HEK293 (cell line): ENCODE data around the gene LIMA1.

ENCODE experiments used
- CTCF ChIA-PET: fragments of 350-600 bp; formaldehyde crosslinking; extraction: SDS; loops from one replicate; lab custom pipeline; 2021; ENCODE audit warnings: antibody characterized with exemption; lab: Yijun Ruan, JAX
- POLR2A ChIA-PET: fragments of 300-600 bp; formaldehyde crosslinking; extraction: SDS; loops from one replicate; lab custom pipeline; 2020; ENCODE audit warnings: antibody characterized with exemption, inconsistent platforms; lab: Yijun Ruan, JAX
- H3K27ac ChIP-seq: fragments of 200-500 bp; sonication (Bioruptor generic); 2 replicates; pipeline ENCODE4 v1.5.1; 2014; ENCODE audit warnings: low read depth, low read length, control low read depth, inconsistent platforms; ENCODE audit errors: extremely low read depth
- H3K36me3 ChIP-seq, 2 experiments: fragments of 200-500 bp in 1 of 2; sonication (Bioruptor generic) in 1 of 2; 1 replicate in 1 of 2; 2 replicates in 1 of 2; pipeline ENCODE4 v1.5.1; 2014 to 2017; ENCODE audit warnings: inconsistent platforms in 2 of 2, low read length in 2 of 2; ENCODE audit not compliant: control insufficient read depth in 2 of 2, insufficient read depth in 1 of 2
- H3K4me1 ChIP-seq: fragments of 200-500 bp; sonication (Bioruptor generic); 2 replicates; pipeline ENCODE4 v1.5.1; 2014; ENCODE audit warnings: mild to moderate bottlenecking, low read length, inconsistent platforms; ENCODE audit not compliant: control insufficient read depth, insufficient read depth
- H3K4me3 ChIP-seq: 2 replicates; pipeline ENCODE4 v1.5.1; 2011; ENCODE audit warnings: low read depth, mild to moderate bottlenecking, control low read depth, low read length, moderate library complexity
- H3K9me3 ChIP-seq: fragments of 200-500 bp; sonication (Bioruptor generic); 2 replicates; pipeline ENCODE4 v1.5.1; 2014; ENCODE audit warnings: low read depth, low read length, inconsistent platforms; ENCODE audit not compliant: control insufficient read depth, insufficient read depth
- GLIS2 ChIP-seq: fragments of 450-650 bp; formaldehyde crosslinking; IDR thresholded peaks from 2 replicates; pipeline ENCODE4 v1.5.1; 2016; ENCODE audit warnings: missing biosample characterization, missing genetic modification characterization
- HOXD13 ChIP-seq: sonication (generic); formaldehyde crosslinking; IDR thresholded peaks from 2 replicates; pipeline ENCODE4 v1.8.0; 2022; ENCODE audit warnings: missing genetic modification reagents, borderline replicate concordance
- KLF10 ChIP-seq: fragments of 450-650 bp; IDR thresholded peaks from 2 replicates; pipeline ENCODE4 v1.5.1; 2018; ENCODE audit warnings: missing biosample characterization, mild to moderate bottlenecking, missing genetic modification characterization
- KLF8 ChIP-seq: fragments of 450-650 bp; formaldehyde crosslinking; IDR thresholded peaks from 2 replicates; pipeline ENCODE4 v1.5.1; 2016; ENCODE audit warnings: missing biosample characterization, missing genetic modification characterization
- OSR2 ChIP-seq: fragments of 450-650 bp; formaldehyde crosslinking; IDR thresholded peaks from 2 replicates; pipeline ENCODE4 v1.5.1; 2016; ENCODE audit warnings: missing biosample characterization, missing genetic modification characterization
- SCRT1 ChIP-seq: fragments of 450-650 bp; formaldehyde crosslinking; IDR thresholded peaks from 2 replicates; pipeline ENCODE4 v1.5.1; 2016; ENCODE audit warnings: missing biosample characterization, missing genetic modification characterization, borderline replicate concordance
- SP3 ChIP-seq: fragments of 450-650 bp; formaldehyde crosslinking; IDR thresholded peaks from 2 replicates; pipeline ENCODE4 v1.5.1; 2016; ENCODE audit warnings: missing biosample characterization, missing genetic modification characterization
- YY1 ChIP-seq: fragments of 450-650 bp; formaldehyde crosslinking; IDR thresholded peaks from 2 replicates; pipeline ENCODE4 v1.5.1; 2018; ENCODE audit warnings: missing biosample characterization, missing genetic modification characterization
- ZBTB21 ChIP-seq: fragments of 450-650 bp; formaldehyde crosslinking; IDR thresholded peaks from 2 replicates; pipeline ENCODE4 v1.5.1; 2017; ENCODE audit warnings: missing biosample characterization, missing genetic modification characterization
- ZBTB7A ChIP-seq: fragments of 450-650 bp; formaldehyde crosslinking; IDR thresholded peaks from 2 replicates; pipeline ENCODE4 v1.5.1; 2016; ENCODE audit warnings: low read depth, missing biosample characterization, missing genetic modification characterization
- ZFP3 ChIP-seq: fragments of 450-650 bp; formaldehyde crosslinking; IDR thresholded peaks from 2 replicates; pipeline ENCODE4 v1.5.1; 2016; ENCODE audit warnings: low read depth, missing biosample characterization, missing genetic modification characterization
- ZFP69B ChIP-seq: fragments of 450-650 bp; formaldehyde crosslinking; IDR thresholded peaks from 2 replicates; pipeline ENCODE4 v1.5.1; 2016; ENCODE audit warnings: missing biosample characterization, missing genetic modification characterization
- ZNF132 ChIP-seq: fragments of 450-650 bp; formaldehyde crosslinking; IDR thresholded peaks from 2 replicates; pipeline ENCODE4 v1.5.1; 2017; ENCODE audit warnings: missing biosample characterization, missing genetic modification characterization, borderline replicate concordance
- ZNF169 ChIP-seq: fragments of 450-650 bp; formaldehyde crosslinking; IDR thresholded peaks from 2 replicates; pipeline ENCODE4 v1.5.1; 2016; ENCODE audit warnings: missing biosample characterization, missing genetic modification characterization
- ZNF211 ChIP-seq: fragments of 450-650 bp; formaldehyde crosslinking; IDR thresholded peaks from 2 replicates; pipeline ENCODE4 v1.5.1; 2016; ENCODE audit warnings: low read depth, missing biosample characterization, missing genetic modification characterization
- ZNF350 ChIP-seq: fragments of 450-650 bp; formaldehyde crosslinking; IDR thresholded peaks from 2 replicates; pipeline ENCODE4 v1.5.0; 2017; ENCODE audit warnings: missing biosample characterization, mild to moderate bottlenecking, missing genetic modification characterization
- ZNF354C ChIP-seq: fragments of 450-650 bp; formaldehyde crosslinking; IDR thresholded peaks from 2 replicates; pipeline ENCODE4 v1.5.1; 2016; ENCODE audit warnings: missing biosample characterization, missing genetic modification characterization, low read depth, borderline replicate concordance
- ZNF366 ChIP-seq: fragments of 450-650 bp; formaldehyde crosslinking; conservative IDR thresholded peaks from 2 replicates; pipeline ENCODE4 v1.5.1; 2016; ENCODE audit warnings: missing biosample characterization, missing genetic modification characterization
- ZNF521 ChIP-seq: fragments of 450-650 bp; formaldehyde crosslinking; IDR thresholded peaks from 2 replicates; pipeline ENCODE4 v1.5.1; 2017; ENCODE audit warnings: missing biosample characterization, mild to moderate bottlenecking, missing genetic modification characterization
- ZNF596 ChIP-seq: fragments of 450-650 bp; IDR thresholded peaks from 2 replicates; pipeline ENCODE4 v1.5.0; 2018; ENCODE audit warnings: missing biosample characterization, mild to moderate bottlenecking, missing genetic modification characterization, moderate library complexity
- ZNF629 ChIP-seq: fragments of 450-650 bp; formaldehyde crosslinking; IDR thresholded peaks from 2 replicates; pipeline ENCODE4 v1.5.1; 2017; ENCODE audit warnings: missing biosample characterization, missing genetic modification characterization
- ZNF792 ChIP-seq: fragments of 450-650 bp; formaldehyde crosslinking; IDR thresholded peaks from 2 replicates; pipeline ENCODE4 v1.5.1; 2016; ENCODE audit warnings: missing biosample characterization, missing genetic modification characterization
- ZNF830 ChIP-seq: fragments of 450-650 bp; IDR thresholded peaks from 2 replicates; pipeline ENCODE4 v1.5.0; 2018; ENCODE audit warnings: missing biosample characterization, missing genetic modification characterization, low read depth, mild to moderate bottlenecking, moderate library complexity
- ZSCAN16 ChIP-seq: fragments of 450-650 bp; formaldehyde crosslinking; IDR thresholded peaks from 2 replicates; pipeline ENCODE4 v1.5.1; 2016; ENCODE audit warnings: missing biosample characterization, missing genetic modification characterization
- TF ChIP-seq, protein P1 (sequence below): fragments of 450-650 bp; formaldehyde crosslinking; IDR thresholded peaks from 2 replicates; pipeline ENCODE4 v1.5.1; 2016; ENCODE audit warnings: missing biosample characterization, missing genetic modification characterization
- TF ChIP-seq, protein P2 (sequence below): fragments of 450-650 bp; formaldehyde crosslinking; IDR thresholded peaks from 2 replicates; pipeline ENCODE4 v1.5.1; 2016; ENCODE audit warnings: missing biosample characterization, missing genetic modification characterization
- TF ChIP-seq, protein P3 (sequence below): fragments of 450-650 bp; formaldehyde crosslinking; IDR thresholded peaks from 2 replicates; pipeline ENCODE4 v1.5.1; 2016; ENCODE audit warnings: missing biosample characterization, missing genetic modification characterization
- TF ChIP-seq, protein P4 (sequence below): sonication (generic); formaldehyde crosslinking; IDR thresholded peaks from 2 replicates; pipeline ENCODE4 v1.8.1; 2022; ENCODE audit warnings: mild to moderate bottlenecking, moderate library complexity, missing genetic modification reagents
- TF ChIP-seq, protein P5 (sequence below): fragments of 450-650 bp; formaldehyde crosslinking; IDR thresholded peaks from 2 replicates; pipeline ENCODE4 v1.5.1; 2016; ENCODE audit warnings: missing biosample characterization, missing genetic modification characterization
- TF ChIP-seq, protein P6 (sequence below): fragments of 450-650 bp; IDR thresholded peaks from 2 replicates; pipeline ENCODE4 v1.5.1; 2018; ENCODE audit warnings: missing biosample characterization, mild to moderate bottlenecking, missing genetic modification characterization

The LIMA1 gene

DNA sequence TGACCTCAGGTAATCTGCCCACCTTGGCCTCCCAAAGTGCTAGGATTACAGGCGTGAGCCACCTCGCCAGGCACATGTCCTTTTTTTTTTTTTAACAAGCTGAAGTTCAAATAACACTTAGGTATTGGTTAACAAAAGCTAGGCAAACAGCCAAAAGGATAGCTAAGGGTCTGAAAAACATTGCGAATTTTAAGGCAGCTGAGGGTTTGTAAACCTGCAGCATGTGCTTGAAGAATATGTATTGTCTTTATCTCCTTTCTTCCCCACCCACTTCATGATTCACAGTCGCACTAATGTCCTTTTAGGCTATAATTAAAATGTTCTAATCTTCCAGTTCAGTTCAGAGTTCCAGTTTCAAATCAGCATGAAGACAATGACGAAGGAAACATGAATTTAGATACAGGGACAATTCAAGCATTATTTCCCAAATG is 86.0 kb downstream of the LIMA1 start:
- H3K9me3 ChIP-seq: no peaks in the 10 kb centered on the region
- H3K27ac ChIP-seq: no peak overlapping the region
- H3K4me1 ChIP-seq: peaks cover 21% of the 10 kb centered on the region
- no peak overlapping the region for H3K4me3 ChIP-seq
- CTCF ChIA-PET: interaction anchor here (0.6 to 1.4 kb wide), 2 partner anchors 15 to 840 kb away, joined by 3 to 5 read pairs; no protein-coding TSS in a partner anchor
- peaks cover 20 to 28% of the 10 kb centered on the region in 2 experiments for H3K36me3 ChIP-seq
- POLR2A ChIA-PET: interaction anchor here (0.6 to 0.7 kb wide), 4 partner anchors 27 to 330 kb away, joined by 3 to 6 read pairs (median 3); partner anchors contain the start of gene COX14
- TF ChIP-seq, protein P1, sequence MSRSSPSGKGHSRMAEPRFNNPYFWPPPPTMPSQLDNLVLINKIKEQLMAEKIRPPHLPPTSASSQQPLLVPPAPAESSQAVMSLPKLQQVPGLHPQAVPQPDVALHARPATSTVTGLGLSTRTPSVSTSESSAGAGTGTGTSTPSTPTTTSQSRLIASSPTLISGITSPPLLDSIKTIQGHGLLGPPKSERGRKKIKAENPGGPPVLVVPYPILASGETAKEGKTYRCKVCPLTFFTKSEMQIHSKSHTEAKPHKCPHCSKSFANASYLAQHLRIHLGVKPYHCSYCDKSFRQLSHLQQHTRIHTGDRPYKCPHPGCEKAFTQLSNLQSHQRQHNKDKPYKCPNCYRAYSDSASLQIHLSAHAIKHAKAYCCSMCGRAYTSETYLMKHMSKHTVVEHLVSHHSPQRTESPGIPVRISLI (tag by site-specific recombination): 0 out of 2 replicates have a peak, but pooled peaks have one; percentile 44
- TF ChIP-seq SP3 (tag by site-specific recombination): no peak
- TF ChIP-seq, protein P2, sequence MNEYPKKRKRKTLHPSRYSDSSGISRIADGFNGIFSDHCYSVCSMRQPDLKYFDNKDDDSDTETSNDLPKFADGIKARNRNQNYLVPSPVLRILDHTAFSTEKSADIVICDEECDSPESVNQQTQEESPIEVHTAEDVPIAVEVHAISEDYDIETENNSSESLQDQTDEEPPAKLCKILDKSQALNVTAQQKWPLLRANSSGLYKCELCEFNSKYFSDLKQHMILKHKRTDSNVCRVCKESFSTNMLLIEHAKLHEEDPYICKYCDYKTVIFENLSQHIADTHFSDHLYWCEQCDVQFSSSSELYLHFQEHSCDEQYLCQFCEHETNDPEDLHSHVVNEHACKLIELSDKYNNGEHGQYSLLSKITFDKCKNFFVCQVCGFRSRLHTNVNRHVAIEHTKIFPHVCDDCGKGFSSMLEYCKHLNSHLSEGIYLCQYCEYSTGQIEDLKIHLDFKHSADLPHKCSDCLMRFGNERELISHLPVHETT (tag by site-specific recombination): no peak
- no peak for TF ChIP-seq YY1 (tag by site-specific recombination)
- TF ChIP-seq ZNF169 (tag by site-specific recombination): no peak
- TF ChIP-seq, protein P3, sequence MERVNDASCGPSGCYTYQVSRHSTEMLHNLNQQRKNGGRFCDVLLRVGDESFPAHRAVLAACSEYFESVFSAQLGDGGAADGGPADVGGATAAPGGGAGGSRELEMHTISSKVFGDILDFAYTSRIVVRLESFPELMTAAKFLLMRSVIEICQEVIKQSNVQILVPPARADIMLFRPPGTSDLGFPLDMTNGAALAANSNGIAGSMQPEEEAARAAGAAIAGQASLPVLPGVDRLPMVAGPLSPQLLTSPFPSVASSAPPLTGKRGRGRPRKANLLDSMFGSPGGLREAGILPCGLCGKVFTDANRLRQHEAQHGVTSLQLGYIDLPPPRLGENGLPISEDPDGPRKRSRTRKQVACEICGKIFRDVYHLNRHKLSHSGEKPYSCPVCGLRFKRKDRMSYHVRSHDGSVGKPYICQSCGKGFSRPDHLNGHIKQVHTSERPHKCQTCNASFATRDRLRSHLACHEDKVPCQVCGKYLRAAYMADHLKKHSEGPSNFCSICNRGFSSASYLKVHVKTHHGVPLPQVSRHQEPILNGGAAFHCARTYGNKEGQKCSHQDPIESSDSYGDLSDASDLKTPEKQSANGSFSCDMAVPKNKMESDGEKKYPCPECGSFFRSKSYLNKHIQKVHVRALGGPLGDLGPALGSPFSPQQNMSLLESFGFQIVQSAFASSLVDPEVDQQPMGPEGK (tag by site-specific recombination): no peak
- TF ChIP-seq ZSCAN16 (tag by site-specific recombination): peak; percentile 96
- TF ChIP-seq ZNF211 (tag by site-specific recombination): no peak
- TF ChIP-seq ZNF792: no peak
- TF ChIP-seq ZFP69B: no peak
- TF ChIP-seq ZNF830: no peak
- no peak for TF ChIP-seq HOXD13 (CRISPR knock-in tag)
- TF ChIP-seq ZNF596 (tag by site-specific recombination): no peak
- TF ChIP-seq ZBTB7A (tag by site-specific recombination): no peak
- TF ChIP-seq ZNF629: no peak
- TF ChIP-seq ZNF521 (tag by site-specific recombination): no peak
- TF ChIP-seq ZBTB21 (tag by site-specific recombination): no peak
- no peak for TF ChIP-seq ZNF350 (tag by site-specific recombination)
- no peak for TF ChIP-seq GLIS2
- TF ChIP-seq SCRT1: no peak
- TF ChIP-seq, protein P4, sequence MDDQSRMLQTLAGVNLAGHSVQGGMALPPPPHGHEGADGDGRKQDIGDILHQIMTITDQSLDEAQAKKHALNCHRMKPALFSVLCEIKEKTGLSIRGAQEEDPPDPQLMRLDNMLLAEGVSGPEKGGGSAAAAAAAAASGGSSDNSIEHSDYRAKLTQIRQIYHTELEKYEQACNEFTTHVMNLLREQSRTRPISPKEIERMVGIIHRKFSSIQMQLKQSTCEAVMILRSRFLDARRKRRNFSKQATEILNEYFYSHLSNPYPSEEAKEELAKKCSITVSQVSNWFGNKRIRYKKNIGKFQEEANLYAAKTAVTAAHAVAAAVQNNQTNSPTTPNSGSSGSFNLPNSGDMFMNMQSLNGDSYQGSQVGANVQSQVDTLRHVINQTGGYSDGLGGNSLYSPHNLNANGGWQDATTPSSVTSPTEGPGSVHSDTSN (CRISPR knock-in tag): no peak
- no peak for TF ChIP-seq ZNF354C (tag by site-specific recombination)
- TF ChIP-seq ZNF132: no peak
- TF ChIP-seq ZNF366 (tag by site-specific recombination): 0 out of 2 replicates have a peak, but pooled peaks have one; percentile 17
- no peak for TF ChIP-seq ZFP3 (tag by site-specific recombination)
- TF ChIP-seq, protein P5, sequence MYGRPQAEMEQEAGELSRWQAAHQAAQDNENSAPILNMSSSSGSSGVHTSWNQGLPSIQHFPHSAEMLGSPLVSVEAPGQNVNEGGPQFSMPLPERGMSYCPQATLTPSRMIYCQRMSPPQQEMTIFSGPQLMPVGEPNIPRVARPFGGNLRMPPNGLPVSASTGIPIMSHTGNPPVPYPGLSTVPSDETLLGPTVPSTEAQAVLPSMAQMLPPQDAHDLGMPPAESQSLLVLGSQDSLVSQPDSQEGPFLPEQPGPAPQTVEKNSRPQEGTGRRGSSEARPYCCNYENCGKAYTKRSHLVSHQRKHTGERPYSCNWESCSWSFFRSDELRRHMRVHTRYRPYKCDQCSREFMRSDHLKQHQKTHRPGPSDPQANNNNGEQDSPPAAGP (tag by site-specific recombination): no peak
- no peak for TF ChIP-seq KLF10 (tag by site-specific recombination)
- 0 out of 2 replicates have a peak, but pooled peaks have one; percentile 10 for TF ChIP-seq OSR2 (tag by site-specific recombination)
- TF ChIP-seq, protein P6, sequence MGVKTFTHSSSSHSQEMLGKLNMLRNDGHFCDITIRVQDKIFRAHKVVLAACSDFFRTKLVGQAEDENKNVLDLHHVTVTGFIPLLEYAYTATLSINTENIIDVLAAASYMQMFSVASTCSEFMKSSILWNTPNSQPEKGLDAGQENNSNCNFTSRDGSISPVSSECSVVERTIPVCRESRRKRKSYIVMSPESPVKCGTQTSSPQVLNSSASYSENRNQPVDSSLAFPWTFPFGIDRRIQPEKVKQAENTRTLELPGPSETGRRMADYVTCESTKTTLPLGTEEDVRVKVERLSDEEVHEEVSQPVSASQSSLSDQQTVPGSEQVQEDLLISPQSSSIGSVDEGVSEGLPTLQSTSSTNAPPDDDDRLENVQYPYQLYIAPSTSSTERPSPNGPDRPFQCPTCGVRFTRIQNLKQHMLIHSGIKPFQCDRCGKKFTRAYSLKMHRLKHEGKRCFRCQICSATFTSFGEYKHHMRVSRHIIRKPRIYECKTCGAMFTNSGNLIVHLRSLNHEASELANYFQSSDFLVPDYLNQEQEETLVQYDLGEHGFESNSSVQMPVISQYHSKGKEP (tag by site-specific recombination): no peak
- TF ChIP-seq KLF8 (tag by site-specific recombination): no peak
